GM15510 (cell line): ENCODE data around the gene SLC8A1.

Experiments used
- POLR2A ChIP-seq: IDR thresholded peaks from 3 replicates; pipeline ENCODE4 v1.6.1; 2011; ENCODE audit warnings: borderline replicate concordance; ENCODE audit not compliant: insufficient read length; ENCODE audit errors: extremely low read depth

SLC8A1 gene

GRCh38 chr2:40471866-40472265, 20.0 kb upstream of the SLC8A1 start:
- no peak for TF ChIP-seq POLR2A

DNA sequence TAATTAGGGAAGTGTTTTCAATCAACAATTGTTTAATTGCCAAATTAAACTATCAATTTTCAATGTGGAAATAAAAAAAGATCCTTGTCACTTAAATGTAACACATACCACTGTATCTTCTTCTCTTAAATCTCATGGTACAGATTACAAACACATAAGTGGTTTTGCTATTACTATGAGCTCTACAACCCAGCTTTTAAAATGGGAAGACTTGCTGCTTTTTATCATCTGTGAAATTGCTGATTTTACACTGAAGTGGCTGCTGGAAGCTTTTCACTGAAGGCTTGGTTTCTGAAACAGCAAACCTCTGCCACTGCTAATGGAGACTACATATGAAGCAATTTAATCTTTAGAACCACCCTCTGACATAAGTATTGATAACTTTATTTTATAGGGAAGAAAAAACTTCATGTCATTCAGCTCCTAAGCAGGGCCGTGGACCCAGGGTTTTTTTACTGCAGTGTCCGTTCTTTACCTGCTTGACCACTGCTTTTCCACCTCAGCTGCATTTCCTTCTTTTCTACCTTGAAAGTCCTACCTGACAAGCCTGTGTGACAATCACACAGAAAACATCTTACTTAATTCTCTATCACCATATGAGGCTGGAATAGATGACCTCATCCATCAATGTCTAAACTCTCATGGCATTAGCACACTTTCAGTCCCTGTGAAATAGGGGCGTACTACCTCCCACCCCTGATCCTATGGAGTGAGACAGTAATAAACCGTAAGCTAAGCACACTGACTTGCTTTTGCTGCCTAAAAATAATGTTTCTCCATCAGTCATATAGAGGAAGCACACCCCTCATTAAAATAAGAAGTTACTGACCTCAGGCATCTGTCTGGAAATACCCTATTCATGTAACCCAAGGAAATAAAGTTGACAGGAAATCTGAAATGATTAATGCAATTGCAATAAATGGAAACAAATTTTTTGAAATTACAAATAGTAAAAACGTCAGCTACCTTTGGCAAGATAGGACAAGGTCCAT, 19.2 kb upstream of the SLC8A1 start:
- no peak for TF ChIP-seq POLR2A

DNA sequence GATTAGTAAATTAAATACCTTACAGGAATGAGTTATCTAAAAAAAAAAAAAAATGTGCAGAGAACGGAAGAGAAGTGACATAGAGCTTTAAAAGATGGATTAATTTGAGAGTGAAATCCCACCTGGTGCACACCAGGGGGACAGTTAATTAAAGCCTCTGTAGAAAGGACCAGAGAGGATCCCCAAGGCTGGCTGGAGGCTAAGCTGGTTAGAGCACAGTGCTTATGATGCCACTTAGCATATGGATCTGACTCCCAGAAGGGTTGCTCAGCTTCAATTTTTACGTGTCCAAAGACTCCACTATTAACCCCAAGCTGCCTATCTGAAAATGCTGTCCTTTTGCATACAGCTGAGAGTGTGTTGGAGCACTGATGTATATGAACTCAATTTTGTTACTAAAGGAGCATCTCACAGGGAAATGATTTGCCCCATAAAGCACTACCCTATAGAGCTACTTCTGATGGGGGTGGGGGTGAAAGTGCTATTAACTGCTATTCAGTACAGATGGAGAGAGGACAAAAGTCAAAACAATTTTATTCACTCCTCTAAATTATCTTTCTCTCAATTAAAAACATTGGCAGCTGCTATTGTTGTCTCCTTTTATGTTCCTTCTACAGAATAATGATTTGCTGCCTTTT, 15.2 kb upstream of the SLC8A1 start:
- no peak for TF ChIP-seq POLR2A

- TF ChIP-seq POLR2A: no peak
Observed at GRCh38 chr2:40466332-40466906, 14.5 kb upstream of the SLC8A1 start.

DNA sequence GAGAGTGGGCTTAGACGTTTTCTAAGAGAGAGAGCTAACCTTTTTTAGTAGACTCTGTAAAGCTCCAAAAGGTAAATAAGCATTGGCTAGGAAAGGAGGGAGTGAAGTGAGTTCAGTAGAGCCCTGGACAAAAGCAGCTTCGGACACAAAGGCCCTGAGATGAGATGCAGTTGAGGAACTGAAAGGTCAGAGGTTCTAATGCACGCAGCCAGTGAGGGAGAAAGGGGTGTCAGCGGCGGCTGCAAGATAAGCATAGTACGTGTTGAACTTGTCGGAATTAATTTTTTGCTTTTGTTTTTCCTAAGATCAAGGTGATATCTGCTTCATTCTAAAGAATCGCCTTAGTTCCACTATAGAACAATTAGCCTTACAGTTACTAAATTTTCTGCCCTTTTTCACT, 11.2 kb upstream of the SLC8A1 start:
- TF ChIP-seq POLR2A: no peak

GRCh38 chr2:40458271-40458794, 6.4 kb upstream of the SLC8A1 start:
- TF ChIP-seq POLR2A: no peak

GRCh38 chr2:40457837-40458236, 5.9 kb upstream of the SLC8A1 start:
- no peak for TF ChIP-seq POLR2A

DNA sequence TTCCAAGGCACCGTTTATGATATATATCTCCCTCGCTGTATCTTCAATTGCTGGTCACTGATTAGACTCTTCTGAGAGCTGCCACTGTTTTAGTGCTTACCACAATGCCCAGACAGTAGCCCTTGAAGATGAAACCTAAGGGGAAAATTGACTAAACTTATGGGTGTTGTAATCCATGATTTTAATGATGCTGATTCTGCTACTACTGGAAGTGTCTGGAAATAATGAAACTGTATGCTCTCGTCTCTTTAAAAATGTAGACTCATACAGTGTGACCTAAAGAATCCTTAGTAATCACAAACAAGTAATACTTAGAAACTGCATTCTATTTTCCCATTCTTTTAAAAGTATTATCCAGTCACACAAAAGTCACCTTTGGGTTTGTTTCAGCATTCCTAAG, 5.5 kb upstream of the SLC8A1 start:
- no peak for TF ChIP-seq POLR2A

- no peak for TF ChIP-seq POLR2A
Observed at GRCh38 chr2:40456926-40457325, 5.0 kb upstream of the SLC8A1 start.

DNA sequence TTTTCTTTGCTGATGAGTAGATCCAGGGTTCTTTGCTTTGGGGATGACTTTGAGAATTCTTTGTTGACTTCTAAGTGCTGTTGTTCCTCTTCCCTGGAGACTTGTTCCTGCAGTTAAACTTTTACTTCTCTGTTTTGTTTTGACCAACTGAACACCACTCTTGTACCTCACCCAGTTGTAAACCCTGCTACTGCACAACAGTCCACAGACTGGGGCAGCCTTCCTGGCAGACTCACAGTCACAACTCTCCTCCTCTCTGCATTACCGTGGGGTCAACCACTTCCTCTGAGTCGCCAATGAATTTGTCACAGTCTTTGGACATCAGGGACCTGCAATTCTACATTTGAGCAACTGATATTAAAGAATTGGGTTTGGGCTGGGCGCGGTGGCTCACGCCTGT, 3.8 kb upstream of the SLC8A1 start:
- TF ChIP-seq POLR2A: no peak

DNA sequence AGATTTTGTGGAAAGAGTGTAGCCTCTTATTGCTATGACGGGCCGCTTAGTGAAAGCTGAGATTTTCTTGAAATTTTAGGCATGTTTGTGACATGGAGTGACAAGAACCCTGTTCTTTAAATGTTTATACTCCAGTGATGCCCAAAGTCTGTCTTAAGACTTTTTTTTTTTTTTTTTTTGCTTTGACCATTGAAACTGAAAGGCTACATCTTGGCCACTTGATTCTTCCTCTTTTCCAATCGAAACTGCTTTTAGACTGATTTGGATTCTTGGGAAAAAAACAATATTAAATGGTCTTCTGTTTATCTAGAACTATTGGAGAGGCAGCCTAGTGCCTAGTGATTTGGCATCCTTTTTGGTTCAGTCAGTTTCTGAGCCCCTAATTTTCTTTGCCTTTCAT, 2.4 kb upstream of the SLC8A1 start:
- TF ChIP-seq POLR2A: no peak

DNA sequence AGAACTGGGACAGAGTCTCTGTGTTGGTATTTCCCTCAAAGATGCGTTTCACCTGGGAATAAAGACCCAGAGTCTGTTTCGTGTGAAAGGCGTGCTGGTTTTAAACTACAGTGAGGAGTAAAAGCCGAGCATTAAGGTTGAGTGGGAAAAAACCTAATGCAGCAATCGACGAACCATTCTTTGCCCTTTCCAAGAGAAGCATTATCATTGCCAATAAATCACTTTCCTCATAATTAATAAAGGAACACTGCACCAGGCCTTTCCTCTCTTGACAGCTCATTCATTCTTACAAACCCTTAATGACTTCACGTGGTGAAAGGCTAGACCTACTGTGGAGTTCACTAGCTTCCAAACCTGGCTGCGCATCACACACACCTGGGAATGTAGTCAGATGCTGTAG, 896 bp upstream of the SLC8A1 start:
- no peak for TF ChIP-seq POLR2A

GRCh38 chr2:40450796-40451430, 977 bp downstream of the SLC8A1 start:
- no peak for TF ChIP-seq POLR2A

DNA sequence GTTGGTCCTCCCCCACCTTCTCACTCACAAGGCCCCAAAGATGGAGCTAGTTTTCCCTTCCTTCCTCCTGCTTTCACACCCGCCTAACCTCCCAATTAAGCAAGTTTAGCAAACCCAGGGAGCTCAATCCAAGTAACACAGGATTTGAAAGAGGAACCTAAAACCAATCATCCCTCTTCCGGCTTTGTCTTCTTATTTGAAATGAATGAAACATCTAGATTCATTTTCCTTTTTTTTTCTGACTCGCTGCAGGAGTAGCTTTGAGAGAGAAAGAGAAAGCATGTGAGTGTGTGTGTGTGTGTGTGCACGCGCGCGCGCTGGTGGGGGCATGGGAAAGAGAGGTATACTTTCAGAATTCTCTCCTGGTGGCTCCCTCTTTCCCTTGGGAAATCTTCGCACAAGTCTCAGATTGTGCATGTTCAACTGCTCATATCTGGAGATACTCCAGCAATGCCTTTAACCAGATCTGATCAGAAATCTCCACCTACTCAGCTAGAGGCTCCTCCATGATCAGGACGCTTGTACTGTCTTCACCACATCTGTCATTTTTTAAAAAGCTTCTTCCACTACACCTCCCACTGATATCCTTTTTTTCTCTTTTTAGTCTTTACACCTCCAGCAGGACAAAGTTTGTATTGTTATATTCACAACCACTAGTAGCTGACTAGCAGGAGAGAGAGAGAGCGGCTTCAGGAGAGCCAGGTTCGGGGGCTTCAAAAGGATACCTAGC, 1.7 kb downstream of the SLC8A1 start:
- no peak for TF ChIP-seq POLR2A
